Measurements from ENCODE around the gene MARK3. TPM values are rescaled to one million over a fixed set of nuclear protein-coding genes. Genes with fewer than 3 reads are reported as not detected.
A peak's percentile ranks its signal among the peaks of the same experiment; 100 is the strongest.

The MARK3 gene
- total RNA-seq, 1 experiment from 2014 or later: 78.0 TPM

- intact Hi-C loops (cut with micrococcal nuclease; ENCODE audit: unreplicated experiment): loop anchor here (5.0 kb wide), 1 partner anchor 35 kb away; no protein-coding TSS in a partner anchor
- H3K27me3 ChIP-seq (replicated peaks; ENCODE audit: control insufficient read depth, insufficient read depth, low read length): no peaks in the 10 kb centered on the region
- H3K4me3 Mint-ChIP-seq (ENCODE audit: unreplicated experiment): peak overlapping the region; percentile 90
- no peaks in the 10 kb centered on the region for H3K9me3 Mint-ChIP-seq (ENCODE audit: unreplicated experiment)
- H3K27ac Mint-ChIP-seq (ENCODE audit: unreplicated experiment): no peak overlapping the region
- DNase-seq: no peak
- peaks cover 6% of the 10 kb centered on the region for H3K4me1 Mint-ChIP-seq (ENCODE audit: low read depth, unreplicated experiment)
- peak overlapping the region; percentile 98 for H3K4me3 ChIP-seq (ENCODE audit: low read depth, low read length)
- CTCF ChIA-PET: no interaction called here
- POLR2A ChIA-PET: no interaction called here
- no peaks in the 10 kb centered on the region for H3K9me3 ChIP-seq
- H3K36me3 ChIP-seq (ENCODE audit: control insufficient read depth, insufficient read depth, low read length): no peaks in the 10 kb centered on the region
- H3K27me3 Mint-ChIP-seq (ENCODE audit: insufficient read depth, unreplicated experiment): peaks cover 6% of the 10 kb centered on the region
- no peak for TF ChIP-seq CTCF (IDR thresholded peaks at IDR 0.05; ENCODE audit: insufficient read depth in 1 of 2, low read depth in 1 of 2, low read length in 1 of 2, severe bottlenecking in 1 of 2, unreplicated experiment in 1 of 2)
- H3K4me1 ChIP-seq: peaks cover 9% of the 10 kb centered on the region; the same call in 1 of the 2 replicates
- H3K36me3 Mint-ChIP-seq (ENCODE audit: insufficient read depth, unreplicated experiment): peaks cover 12% of the 10 kb centered on the region
- BruUV-seq (replicated peaks): no TSS peak
Measured at GRCh38 chr14:103386713-103387329, 1.6 kb downstream of the MARK3 start.

- Mint-ChIP-seq H3K27ac (ENCODE audit: unreplicated experiment) (no peak overlapping the region), H3K9me3 (ENCODE audit: unreplicated experiment) (no peaks in the 10 kb centered on the region), H3K4me3 (ENCODE audit: unreplicated experiment) (no peak overlapping the region), H3K4me1 (ENCODE audit: low read depth, unreplicated experiment) (peaks cover 6% of the 10 kb centered on the region), H3K27me3 (ENCODE audit: insufficient read depth, unreplicated experiment) (no peaks in the 10 kb centered on the region), H3K36me3 (ENCODE audit: insufficient read depth, unreplicated experiment) (peaks cover 12% of the 10 kb centered on the region)
- Histone ChIP-seq H3K36me3 (ENCODE audit: control insufficient read depth, insufficient read depth, low read length) (no peaks in the 10 kb centered on the region), H3K4me3 (ENCODE audit: low read depth, low read length) (no peak overlapping the region), H3K9me3 (no peaks in the 10 kb centered on the region), H3K4me1 (peaks cover 15% of the 10 kb centered on the region; the same call in 1 of the 2 replicates), H3K27me3 (replicated peaks; ENCODE audit: control insufficient read depth, insufficient read depth, low read length) (no peaks in the 10 kb centered on the region)
- BruUV-seq (replicated peaks): no TSS peak
- TF ChIP-seq CTCF (IDR thresholded peaks at IDR 0.05; ENCODE audit: insufficient read depth in 1 of 2, low read depth in 1 of 2, low read length in 1 of 2, severe bottlenecking in 1 of 2, unreplicated experiment in 1 of 2): no peak
- intact Hi-C loops (cut with micrococcal nuclease; ENCODE audit: unreplicated experiment): loop anchor here (5.0 kb wide), 1 partner anchor 36 kb away; no protein-coding TSS in a partner anchor
- no peak for DNase-seq
- ChIA-PET CTCF (no interaction called here), POLR2A (no interaction called here)
Measured at GRCh38 chr14:103388664-103389063, 3.4 kb downstream of the MARK3 start.

DNA sequence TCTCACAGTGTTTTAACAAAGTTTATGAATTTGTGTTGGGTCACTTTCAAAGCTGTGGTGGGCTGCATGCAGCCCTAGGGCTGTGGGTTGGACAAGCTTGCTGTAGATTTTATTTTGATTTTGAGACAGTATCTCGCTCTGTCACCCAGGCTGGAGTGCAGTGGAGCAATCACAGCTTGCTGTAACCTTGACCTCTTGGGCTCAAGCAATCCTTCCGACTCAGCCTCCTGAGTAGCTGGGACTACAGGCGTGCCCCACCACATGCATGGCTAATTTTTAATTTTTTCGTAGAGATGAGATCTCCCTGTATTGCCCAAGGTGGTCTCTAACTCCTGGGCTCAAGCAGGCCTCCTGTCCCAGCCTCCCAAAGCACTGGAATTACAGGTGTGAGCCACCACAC is 5.4 kb downstream of the MARK3 start:
- H3K4me1 Mint-ChIP-seq (ENCODE audit: low read depth, unreplicated experiment): peaks cover 6% of the 10 kb centered on the region
- H3K9me3 Mint-ChIP-seq (ENCODE audit: unreplicated experiment): no peaks in the 10 kb centered on the region
- POLR2A ChIA-PET: no interaction called here
- CTCF ChIA-PET: interaction anchor here (1.0 to 1.1 kb wide), 3 partner anchors 9 to 286 kb away, joined by 3 to 4 read pairs (median 3); partner anchors contain the start of gene EIF5
- peaks cover under 1% of the 10 kb centered on the region for H3K36me3 Mint-ChIP-seq (ENCODE audit: insufficient read depth, unreplicated experiment)
- H3K27me3 Mint-ChIP-seq (ENCODE audit: insufficient read depth, unreplicated experiment): no peaks in the 10 kb centered on the region
- Histone ChIP-seq H3K27me3 (replicated peaks; ENCODE audit: control insufficient read depth, insufficient read depth, low read length) (no peaks in the 10 kb centered on the region), H3K4me3 (ENCODE audit: low read depth, low read length) (no peak overlapping the region), H3K4me1 (peaks cover 12% of the 10 kb centered on the region; the same call in 1 of the 2 replicates), H3K36me3 (ENCODE audit: control insufficient read depth, insufficient read depth, low read length) (no peaks in the 10 kb centered on the region), H3K9me3 (no peaks in the 10 kb centered on the region)
- TF ChIP-seq CTCF (IDR thresholded peaks at IDR 0.05; ENCODE audit: insufficient read depth in 1 of 2, low read depth in 1 of 2, low read length in 1 of 2, severe bottlenecking in 1 of 2, unreplicated experiment in 1 of 2): no peak
- BruUV-seq (replicated peaks): no TSS peak
- no peak overlapping the region for H3K27ac Mint-ChIP-seq (ENCODE audit: unreplicated experiment)
- no peak overlapping the region for H3K4me3 Mint-ChIP-seq (ENCODE audit: unreplicated experiment)
- intact Hi-C loops (cut with micrococcal nuclease; ENCODE audit: unreplicated experiment): loop anchor here (5.0 kb wide), 1 partner anchor 98 kb away; no protein-coding TSS in a partner anchor
- DNase-seq: no peak

Measured in Caco-2 (cell line).